K562 (cell line): ENCODE results near the gene FAM171A2. TPM values are rescaled to one million over a fixed set of nuclear protein-coding genes. Genes with fewer than 3 reads are reported as not detected.

Source experiments
- CBX1 ChIP-seq: sonication (generic); IDR thresholded peaks from 2 replicates; pipeline ENCODE4 v1.6.1; 2016; ENCODE audit warnings: antibody characterized with exemption, low read depth, mild to moderate bottlenecking
- CTCFL ChIP-seq: IDR thresholded peaks from 2 replicates; pipeline ENCODE4 v1.6.1; 2011; ENCODE audit warnings: borderline replicate concordance, low read depth, mild to moderate bottlenecking, moderate library complexity, low read length; ENCODE audit not compliant: insufficient read depth, poor library complexity, severe bottlenecking
- E2F6 ChIP-seq, 2 experiments: IDR thresholded peaks; 2 replicates each; pipeline ENCODE4 v1.6.1; 2011; ENCODE audit warnings: borderline replicate concordance in 1 of 2, control low read depth in 1 of 2, low read depth in 1 of 2, low read length in 1 of 2, mild to moderate bottlenecking in 1 of 2, mixed read lengths in 1 of 2, moderate library complexity in 1 of 2; ENCODE audit not compliant: insufficient read depth in 1 of 2, insufficient read length in 1 of 2, poor library complexity in 1 of 2, severe bottlenecking in 1 of 2; ENCODE audit errors: extremely low read depth in 1 of 2
- ETV6 ChIP-seq, 3 experiments: fragments of 150-350 bp in 1 of 3; sonication (generic) in 1 of 3; formaldehyde crosslinking in 1 of 3; IDR thresholded peaks; 2 replicates each; pipeline versions ENCODE4 v1.6.1 to v1.8.0; 2014 to 2022; ENCODE audit warnings: borderline replicate concordance in 2 of 3, low read depth in 2 of 3, antibody characterized with exemption in 1 of 3, low read length in 1 of 3, mild to moderate bottlenecking in 1 of 3, missing genetic modification reagents in 1 of 3
- FOXJ3 ChIP-seq: sonication (generic); formaldehyde crosslinking; IDR thresholded peaks from 2 replicates; pipeline ENCODE4 v1.4.0; 2020; ENCODE audit warnings: mild to moderate bottlenecking, missing genetic modification reagents
- MYNN ChIP-seq, 2 experiments: sonication (generic); formaldehyde crosslinking in 1 of 2; IDR thresholded peaks; 2 replicates each; pipeline versions ENCODE4 v1.5.0 to v1.6.1; 2016 to 2020; ENCODE audit warnings: antibody characterized with exemption in 1 of 2, missing genetic modification reagents in 1 of 2
- RAD21 ChIP-seq, 2 experiments: fragments of 250-450 bp in 1 of 2; fragments of 450-650 bp in 1 of 2; sonication (Bioruptor Pico) in 1 of 2; formaldehyde crosslinking in 1 of 2; IDR thresholded peaks in 1 of 2; conservative IDR thresholded peaks in 1 of 2; 2 replicates each; pipeline versions ENCODE4 v1.4.0 to v1.8.0; 2020 to 2022; ENCODE audit warnings: mild to moderate bottlenecking in 2 of 2, moderate library complexity in 1 of 2
- RBFOX2 ChIP-seq: fragments of 200-400 bp; formaldehyde crosslinking; IDR thresholded peaks from 2 replicates; pipeline ENCODE4 v1.6.1; 2017; ENCODE audit warnings: low read depth, mild to moderate bottlenecking, low read length, moderate library complexity
- SP1 ChIP-seq: sonication (generic); formaldehyde crosslinking; IDR thresholded peaks from 2 replicates; pipeline ENCODE4 v1.8.1; 2022; ENCODE audit warnings: mild to moderate bottlenecking, missing genetic modification reagents
- THRA ChIP-seq: fragments of 450-650 bp; IDR thresholded peaks from 2 replicates; pipeline ENCODE4 v1.6.1; 2017; ENCODE audit warnings: mild to moderate bottlenecking, moderate library complexity
- UBTF ChIP-seq, 2 experiments: IDR thresholded peaks; 2 replicates each; pipeline ENCODE4 v1.6.1; 2012; ENCODE audit warnings: improper control_type of control experiment in 2 of 2, low read depth in 2 of 2, low read length in 2 of 2, borderline replicate concordance in 1 of 2
- ZBTB7A ChIP-seq: IDR thresholded peaks from 2 replicates; pipeline ENCODE4 v1.6.1; 2011; ENCODE audit warnings: low read depth, mild to moderate bottlenecking, low read length, moderate library complexity, borderline replicate concordance; ENCODE audit not compliant: control insufficient read depth
- ZNF12 ChIP-seq: sonication (generic); formaldehyde crosslinking; IDR thresholded peaks from 2 replicates; pipeline ENCODE4 v1.4.0; 2020; ENCODE audit warnings: mild to moderate bottlenecking, missing genetic modification reagents
- ZNF639 ChIP-seq, 2 experiments: fragments of 200-800 bp in 1 of 2; sonication (Bioruptor generic) in 1 of 2; sonication (generic) in 1 of 2; formaldehyde crosslinking in 1 of 2; IDR thresholded peaks in 1 of 2; conservative IDR thresholded peaks in 1 of 2; 2 replicates each; pipeline versions ENCODE4 v1.5.0 to v1.6.1; 2016 to 2020; ENCODE audit warnings: missing compliant biosample characterization in 1 of 2, missing genetic modification characterization in 1 of 2, missing genetic modification reagents in 1 of 2
- polyA plus RNA-seq, 8 experiments: library from polyadenylated mRNA; depleted of rRNA in 4 of 8; stranded (reverse) in 5 of 8; unstranded in 3 of 8; fragments of >200 nt; fragmentation: Nextera tagmentation in 2 of 8; fragmentation: Illumina TruSeq in 1 of 8; extraction: Ambion mirVana in 2 of 8; extraction: Trizol in 1 of 8; gene quantifications; 2 replicates each; pipeline versions ENCODE4 v1.2.1 to v1.2.3, GENCODE V29; 2011 to 2014; ENCODE audit warnings: inconsistent platforms in 1 of 8, missing spikeins in 1 of 8
- total RNA-seq, 7 experiments: library from RNA; depleted of rRNA in 6 of 7; stranded (reverse); fragments of >200 nt in 6 of 7; fragmentation: Illumina TruSeq in 2 of 7; extraction: Trizol in 2 of 7; gene quantifications; 2 replicates each; pipeline versions ENCODE4 v1.2.1 to v1.2.3, GENCODE V29; 2011 to 2021; ENCODE audit warnings: low replicate concordance in 1 of 7

Gene FAM171A2
- total and polyA plus RNA-seq, 9 of the 15 experiments (the other 6 are each of a cell fraction or from before 2014, with no cell fraction given), result 0.10 to 10.2 (median 2.0) TPM; not detected in 1

- TF ChIP-seq ETV6 (IDR thresholded peaks at IDR 0.05; ENCODE audit: borderline replicate concordance in 1 of 2, low read depth in 2 of 2, low read length in 1 of 2), result peak; percentile 74 to 84
- no peak for TF ChIP-seq ETV6 (CRISPR knock-in tag; IDR thresholded peaks at IDR 0.05; ENCODE audit: borderline replicate concordance)
- no peak for TF ChIP-seq THRA
- no peak for TF ChIP-seq FOXJ3 (CRISPR knock-in tag)
- TF ChIP-seq UBTF (IDR thresholded peaks at IDR 0.05; ENCODE audit: borderline replicate concordance in 1 of 2, low read depth in 2 of 2, low read length in 2 of 2), result 0 out of 4 replicates have a peak, but pooled peaks of 1 of the 2 experiments have one; percentile 14
- 0 out of 2 replicates have a peak, but pooled peaks have one; percentile 37 for TF ChIP-seq MYNN (IDR thresholded peaks at IDR 0.05)
- no peak for TF ChIP-seq MYNN (CRISPR knock-in tag; IDR thresholded peaks at IDR 0.05)
- peak; percentile 49 for TF ChIP-seq CTCFL
- TF ChIP-seq ZBTB7A, result peak; percentile 62
- peak in 1 of 2 experiments; percentile 19 for TF ChIP-seq E2F6 (IDR thresholded peaks at IDR 0.05; ENCODE audit: borderline replicate concordance in 1 of 2, extremely low read depth in 1 of 2, insufficient read depth in 1 of 2, insufficient read length in 1 of 2, low read depth in 1 of 2, low read length in 1 of 2, poor library complexity in 1 of 2, severe bottlenecking in 1 of 2)
- no peak for TF ChIP-seq ZNF12 (CRISPR knock-in tag)
- peak; percentile 33; the same call in 1 of the 2 replicates for TF ChIP-seq CBX1
- no peak for TF ChIP-seq ZNF639 (CRISPR knock-in tag; conservative IDR thresholded peaks at IDR 0.05 in 1 of 2, IDR thresholded peaks at IDR 0.05 in 1 of 2)
- TF ChIP-seq SP1 (CRISPR knock-in tag), result peak; percentile 8; the same call in 1 of the 2 replicates
- peak; percentile 43 to 57 for TF ChIP-seq RAD21 (CRISPR knock-in tag; conservative IDR thresholded peaks at IDR 0.05 in 1 of 2, IDR thresholded peaks at IDR 0.05 in 1 of 2)
- peak; percentile 57 for TF ChIP-seq RBFOX2
These were observed 18.1 kb downstream of the FAM171A2 start (continued) for GRCh38 chr17:44345454-44346026.
